SK-N-SH (cell line): Measurements from ENCODE around the gene CLIC3. TPM values are rescaled to one million over a fixed set of nuclear protein-coding genes. Genes with fewer than 3 reads are reported as not detected.

Experiments used
- CTCF ChIA-PET: fragments of 300-600, 350-600 bp; formaldehyde crosslinking; extraction: SDS; loops from one replicate; lab custom pipeline; 2021; lab: Yijun Ruan, JAX
- POLR2A ChIA-PET: fragments of 350-600 bp; sonication (Branson Sonifier 250); formaldehyde crosslinking; extraction: SDS; loops from one replicate; lab custom pipeline; 2020; ENCODE audit warnings: antibody characterized with exemption, inconsistent platforms; lab: Yijun Ruan, JAX
- DNase-seq: peaks from one replicate; pipeline ENCODE4 v3.0.0; 2012
- H2AFZ ChIP-seq: fragments of 200-600 bp; sonication (generic); 2 replicates; pipeline ENCODE4 v1.8.1; 2016; ENCODE audit warnings: antibody characterized with exemption, mild to moderate bottlenecking, low read depth
- H3F3A ChIP-seq: fragments of 200-600 bp; sonication (generic); replicated peaks from 2 replicates; pipeline ENCODE3; 2016; ENCODE audit warnings: antibody characterized with exemption, mild to moderate bottlenecking; ENCODE audit not compliant: insufficient read depth
- H3K27ac ChIP-seq, 2 experiments: fragments of 200-500 bp in 1 of 2; fragments of 200-600 bp in 1 of 2; sonication (Bioruptor generic) in 1 of 2; sonication (generic), shearing (Covaris generic) in 1 of 2; 2 replicates each; pipeline versions ENCODE4 v1.5.1 to v1.6.1; 2014 to 2016; ENCODE audit warnings: low read depth in 2 of 2, inconsistent platforms in 1 of 2, low read length in 1 of 2, mild to moderate bottlenecking in 1 of 2, mixed read lengths in 1 of 2
- H3K27me3 ChIP-seq: fragments of 200-600 bp; sonication (generic), shearing (Covaris generic); 2 replicates; pipeline ENCODE4 v1.6.1; 2016; ENCODE audit warnings: mixed run types; ENCODE audit not compliant: insufficient read depth
- H3K36me3 ChIP-seq, 2 experiments: fragments of 200-500 bp in 1 of 2; fragments of 200-600 bp in 1 of 2; sonication (Bioruptor generic) in 1 of 2; sonication (generic) in 1 of 2; replicated peaks in 1 of 2; 2 replicates each; pipeline versions ENCODE3 to v1.5.1; 2014 to 2016; ENCODE audit warnings: low read length in 1 of 2, mild to moderate bottlenecking in 1 of 2; ENCODE audit not compliant: insufficient read depth in 2 of 2, control insufficient read depth in 1 of 2
- H3K4me1 ChIP-seq, 2 experiments: fragments of 200-500 bp in 1 of 2; fragments of 200-600 bp in 1 of 2; sonication (Bioruptor generic) in 1 of 2; sonication (generic), shearing (Covaris generic) in 1 of 2; 2 replicates each; pipeline versions ENCODE4 v1.5.1 to v1.6.1; 2014 to 2016; ENCODE audit warnings: low read depth in 1 of 2, low read length in 1 of 2, mixed run types in 1 of 2; ENCODE audit not compliant: insufficient read depth in 2 of 2, control insufficient read depth in 1 of 2
- H3K4me2 ChIP-seq: fragments of 200-600 bp; sonication (generic), shearing (Covaris generic); 2 replicates; pipeline ENCODE4 v1.6.1; 2017; ENCODE audit warnings: mixed run types
- H3K4me3 ChIP-seq, 2 experiments: fragments of 200-500 bp in 1 of 2; fragments of 200-600 bp in 1 of 2; sonication (Bioruptor generic) in 1 of 2; sonication (generic), shearing (Covaris generic) in 1 of 2; 2 replicates each; pipeline versions ENCODE4 v1.5.1 to v1.8.1; 2014 to 2016; ENCODE audit warnings: low read depth in 2 of 2, inconsistent platforms in 1 of 2, low read length in 1 of 2, mild to moderate bottlenecking in 1 of 2, mixed read lengths in 1 of 2, moderate library complexity in 1 of 2
- H3K79me2 ChIP-seq: fragments of 200-600 bp; sonication (generic); 2 replicates; pipeline ENCODE4 v1.8.1; 2017; ENCODE audit warnings: mild to moderate bottlenecking; ENCODE audit not compliant: insufficient read depth
- H3K9ac ChIP-seq: fragments of 200-600 bp; sonication (generic); 2 replicates; pipeline ENCODE4 v1.6.1; 2017; ENCODE audit warnings: mixed run types
- H3K9me2 ChIP-seq: fragments of 200-600 bp; sonication (generic); 2 replicates; pipeline ENCODE4 v1.6.1; 2017; ENCODE audit warnings: mixed run types
- H3K9me3 ChIP-seq: fragments of 200-600 bp; sonication (generic); 2 replicates; pipeline ENCODE4 v1.6.1; 2017; ENCODE audit warnings: mixed run types, mild to moderate bottlenecking, moderate library complexity
- H4K20me1 ChIP-seq: fragments of 200-600 bp; sonication (generic); 2 replicates; pipeline ENCODE4 v1.6.1; 2017; ENCODE audit warnings: mild to moderate bottlenecking, mixed run types; ENCODE audit not compliant: insufficient read depth
- CTCF ChIP-seq: fragments of 200-600 bp; sonication (generic); IDR thresholded peaks from 2 replicates; pipeline ENCODE4 v1.6.1; 2017; ENCODE audit warnings: antibody characterized with exemption, mild to moderate bottlenecking, moderate library complexity
- ELF1 ChIP-seq: IDR thresholded peaks from 2 replicates; pipeline ENCODE4 v1.4.0; 2012
- EP300 ChIP-seq, 2 experiments: IDR thresholded peaks; 2 replicates each; pipeline versions ENCODE4 v1.4.0 to v1.6.1; 2012; ENCODE audit warnings: borderline replicate concordance in 1 of 2, low read depth in 1 of 2, low read length in 1 of 2
- EZH2phosphoT487 ChIP-seq: fragments of 200-600 bp; sonication (generic); IDR thresholded peaks from 2 replicates; pipeline ENCODE4 v1.6.1; 2017; ENCODE audit warnings: low read depth, mixed run types, mild to moderate bottlenecking, antibody characterized with exemption, moderate library complexity, borderline replicate concordance
- FOSL2 ChIP-seq: IDR thresholded peaks from 2 replicates; pipeline ENCODE4 v1.4.0; 2012; ENCODE audit warnings: low read depth, mild to moderate bottlenecking, moderate library complexity, borderline replicate concordance
- IRF3 ChIP-seq: fragments of 150-350 bp; IDR thresholded peaks from 2 replicates; pipeline ENCODE4 v1.6.1; 2016; ENCODE audit warnings: mild to moderate bottlenecking, low read depth, low read length
- MEF2A ChIP-seq: IDR thresholded peaks from 2 replicates; pipeline ENCODE4 v1.4.0; 2012; ENCODE audit warnings: low read depth, borderline replicate concordance
- MXI1 ChIP-seq: IDR thresholded peaks from 2 replicates; pipeline ENCODE4 v1.6.1; 2012; ENCODE audit warnings: mild to moderate bottlenecking, low read depth, low read length, improper control_type of control experiment
- NFIC ChIP-seq: IDR thresholded peaks from 2 replicates; pipeline ENCODE4 v1.4.0; 2012; ENCODE audit warnings: borderline replicate concordance
- NRF1 ChIP-seq: IDR thresholded peaks from 2 replicates; pipeline ENCODE4 v1.6.1; 2012; ENCODE audit warnings: low read depth, mild to moderate bottlenecking, low read length
- PBX3 ChIP-seq: IDR thresholded peaks from 2 replicates; pipeline ENCODE4; 2012
- RAD21 ChIP-seq: IDR thresholded peaks from 2 replicates; pipeline ENCODE4 v1.6.1; 2012; ENCODE audit warnings: mild to moderate bottlenecking, low read length
- REST ChIP-seq: IDR thresholded peaks from 2 replicates; pipeline ENCODE4 v1.6.1; 2012; ENCODE audit warnings: mild to moderate bottlenecking, low read depth, low read length, moderate library complexity
- SMC3 ChIP-seq: IDR thresholded peaks from 2 replicates; pipeline ENCODE4 v1.6.1; 2012; ENCODE audit warnings: low read depth, low read length, improper control_type of control experiment
- TAF1 ChIP-seq: IDR thresholded peaks from 2 replicates; pipeline ENCODE4 v1.6.1; 2012; ENCODE audit warnings: low read depth, mild to moderate bottlenecking, low read length, moderate library complexity, borderline replicate concordance
- TCF12 ChIP-seq: IDR thresholded peaks from 2 replicates; pipeline ENCODE4 v1.4.0; 2012
- TEAD4 ChIP-seq: IDR thresholded peaks from 2 replicates; pipeline ENCODE4 v1.4.0; 2012; ENCODE audit warnings: mild to moderate bottlenecking, borderline replicate concordance; ENCODE audit not compliant: insufficient read depth
- USF2 ChIP-seq: fragments of 150-350 bp; IDR thresholded peaks from 2 replicates; pipeline ENCODE4 v1.6.1; 2017; ENCODE audit warnings: antibody characterized with exemption, low read length, low read depth, borderline replicate concordance
- ZBTB33 ChIP-seq: IDR thresholded peaks from 2 replicates; pipeline ENCODE4 v1.4.0; 2012; ENCODE audit warnings: low read depth, borderline replicate concordance
- WGBS: methylation state at CpG from one replicate; pipeline ENCODE4 v1.1.6; 2017; ENCODE audit warnings: low lambda C conversion rate; 5-methylcytosine and 5-hydroxymethylcytosine counted together
- polyA plus RNA-seq, 3 experiments: library from polyadenylated mRNA; depleted of rRNA; stranded (reverse); fragments of >200 nt; gene quantifications; 2 replicates each; pipeline ENCODE4 v1.2.3, GENCODE V29; 2012

The CLIC3 gene
- polyA plus RNA-seq, 1 of the 3 experiments (the other 2 are of a cell fraction): 1.0 TPM

- POLR2A ChIA-PET: no interaction called here
Observed at GRCh38 chr9:136957461-136957860, 38.9 kb downstream of the CLIC3 start.

More at GRCh38 chr9:136957461-136957860, 38.9 kb downstream of the CLIC3 start:
- no peaks in the 10 kb centered on the region for H3K36me3 ChIP-seq
- H3K4me2 ChIP-seq: no peak overlapping the region
- no peaks in the 10 kb centered on the region for H3F3A ChIP-seq
- H3K9ac ChIP-seq: no peak overlapping the region
- H3K27ac ChIP-seq: no peak overlapping the region
- TF ChIP-seq EP300 (IDR thresholded peaks at IDR 0.05; ENCODE audit: borderline replicate concordance in 1 of 2, low read depth in 1 of 2, low read length in 1 of 2) (no peak), NFIC (no peak), USF2 (no peak), MEF2A (no peak), ELF1 (no peak), ZBTB33 (no peak), TCF12 (no peak), NRF1 (no peak), CTCF (no peak), RAD21 (no peak), FOSL2 (no peak), TAF1 (no peak), MXI1 (no peak), SMC3 (no peak), IRF3 (no peak), REST (no peak), TEAD4 (no peak), PBX3 (no peak), EZH2phosphoT487 (no peak)
- TF ChIP-seq, all 33 proteins: peak for 0
- Histone ChIP-seq H3K9me3 (no peaks in the 10 kb centered on the region), H3K27me3 (no peaks in the 10 kb centered on the region), H3K9me2 (no peaks in the 10 kb centered on the region), H3K79me2 (no peaks in the 10 kb centered on the region), H2AFZ (no peak overlapping the region), H3K4me3 (no peak overlapping the region), H3K4me1 (peaks cover 0 to 9% of the 10 kb centered on the region in 2 experiments; a peak in 1 of 4 replicates), H4K20me1 (no peaks in the 10 kb centered on the region)
- DNase-seq: no peak
- 84% methylated on average over 1 of the region's 1 CpG for WGBS
- CTCF ChIA-PET: no interaction called here
